SK-N-MC (cell line): ENCODE measurements around the gene FNDC8.

ENCODE experiments used
- DNase-seq: peaks from one replicate; pipeline ENCODE4 v3.0.0-alpha.2; 2011; ENCODE audit warnings: low read depth, low spot score
- H3K27ac ChIP-seq: fragments of 200-600 bp; sonication (generic); 2 replicates; pipeline ENCODE4 v1.5.1; 2016; ENCODE audit warnings: mixed run types
- H3K36me3 ChIP-seq: fragments of 200-600 bp; sonication (generic); 2 replicates; pipeline ENCODE4 v1.6.1; 2017; ENCODE audit warnings: antibody characterized with exemption, low read length, mixed read lengths; ENCODE audit not compliant: insufficient read depth
- H3K4me3 ChIP-seq: fragments of 200-600 bp; sonication (generic); 2 replicates; pipeline ENCODE4 v1.5.1; 2016
- H3K9ac ChIP-seq: fragments of 200-600 bp; sonication (generic); 2 replicates; pipeline ENCODE4 v1.8.0; 2017; ENCODE audit warnings: mixed run types, mixed read lengths; ENCODE audit not compliant: insufficient read length
- H3K9me3 ChIP-seq: fragments of 200-600 bp; sonication (generic); 2 replicates; pipeline ENCODE4 v1.6.1; 2017; ENCODE audit warnings: low read depth, mild to moderate bottlenecking, antibody characterized with exemption, low read length, moderate library complexity, mixed read lengths
- EZH2 ChIP-seq: fragments of 200-600 bp; sonication (generic); IDR thresholded peaks from one replicate; pipeline ENCODE4 v1.6.1; 2017; ENCODE audit warnings: antibody characterized with exemption
- FOXP2 ChIP-seq: optimal IDR thresholded peaks from 2 replicates; pipeline ENCODE3; 2011; ENCODE audit warnings: mild to moderate bottlenecking, moderate library complexity; ENCODE audit not compliant: insufficient read depth; ENCODE audit errors: extremely low read length, control extremely low read depth
- POLR2AphosphoS5 ChIP-seq: IDR thresholded peaks from 2 replicates; pipeline ENCODE4 v1.6.1; 2012; ENCODE audit warnings: mild to moderate bottlenecking, low read depth, low read length, borderline replicate concordance

The FNDC8 gene

DNA sequence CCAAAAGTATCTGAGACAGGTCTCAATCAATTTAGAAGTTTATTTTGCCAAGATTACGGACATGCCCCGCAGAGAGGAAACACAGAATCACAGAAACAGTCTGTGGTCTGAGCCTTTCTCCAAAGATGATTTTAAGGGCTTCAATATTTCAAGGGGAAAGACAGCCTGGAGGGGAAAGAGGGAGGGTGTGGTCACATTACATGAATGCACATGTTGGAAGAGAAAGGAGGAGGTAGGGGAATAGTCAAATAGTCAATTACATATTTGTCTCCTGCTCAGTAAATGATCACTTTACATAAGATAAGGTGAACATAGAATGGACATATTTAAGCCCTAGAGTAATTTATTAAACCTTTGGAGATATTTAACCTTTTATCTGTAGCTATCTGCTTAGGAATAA, 38.5 kb downstream of the FNDC8 start:
- TF ChIP-seq EZH2 (no peak), POLR2AphosphoS5 (no peak), FOXP2 (no peak)
- H3K36me3 ChIP-seq: no peaks in the 10 kb centered on the region
- no peaks in the 10 kb centered on the region for H3K9me3 ChIP-seq
- H3K27ac ChIP-seq: no peak overlapping the region
- no peak for DNase-seq
- H3K4me3 ChIP-seq: no peak overlapping the region
- no peak overlapping the region for H3K9ac ChIP-seq

DNA sequence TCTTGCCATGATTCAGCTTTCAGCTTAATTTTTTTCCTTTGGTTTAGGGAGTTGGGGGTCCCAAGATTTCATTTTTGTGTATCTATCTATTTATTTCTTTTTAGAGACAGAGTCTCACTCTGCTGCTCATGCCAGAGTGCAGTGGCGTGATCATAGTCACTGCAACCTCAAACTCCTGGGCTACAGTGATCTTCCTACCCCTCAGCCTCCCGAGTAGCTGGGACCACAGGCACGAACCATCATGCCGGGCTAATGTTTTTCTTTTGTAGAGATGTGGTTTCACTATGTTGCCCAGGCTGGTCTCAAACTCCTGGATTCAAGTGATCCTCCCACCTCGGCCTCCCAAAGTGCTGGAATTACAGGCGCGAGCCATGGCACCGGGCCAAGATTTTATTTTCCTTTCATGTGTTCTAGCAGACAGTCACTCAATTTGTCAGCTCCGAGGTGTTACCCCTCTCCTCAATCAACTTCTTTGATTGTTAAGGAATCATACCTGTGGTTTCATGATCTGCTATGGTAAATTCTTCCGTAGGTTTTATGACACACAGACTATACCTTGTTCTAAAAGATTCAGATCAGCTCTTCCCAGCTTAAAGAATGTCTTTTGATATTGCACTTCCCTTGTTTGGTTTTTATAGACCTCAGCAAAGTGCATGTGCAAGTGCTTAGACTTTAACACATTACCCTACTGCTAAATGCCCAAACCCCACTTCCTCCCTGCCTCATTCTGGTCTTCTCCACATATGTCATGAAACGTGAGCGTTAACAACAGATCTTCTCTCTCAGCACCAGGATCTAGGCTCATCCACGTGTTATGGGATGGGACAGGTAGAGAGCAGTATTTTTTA, 39.2 kb downstream of the FNDC8 start:
- DNase-seq: no peak
- no peaks in the 10 kb centered on the region for H3K36me3 ChIP-seq
- no peak overlapping the region for H3K4me3 ChIP-seq
- H3K9me3 ChIP-seq: no peaks in the 10 kb centered on the region
- no peak overlapping the region for H3K9ac ChIP-seq
- TF ChIP-seq POLR2AphosphoS5 (no peak), FOXP2 (no peak), EZH2 (no peak)
- no peak overlapping the region for H3K27ac ChIP-seq

DNA sequence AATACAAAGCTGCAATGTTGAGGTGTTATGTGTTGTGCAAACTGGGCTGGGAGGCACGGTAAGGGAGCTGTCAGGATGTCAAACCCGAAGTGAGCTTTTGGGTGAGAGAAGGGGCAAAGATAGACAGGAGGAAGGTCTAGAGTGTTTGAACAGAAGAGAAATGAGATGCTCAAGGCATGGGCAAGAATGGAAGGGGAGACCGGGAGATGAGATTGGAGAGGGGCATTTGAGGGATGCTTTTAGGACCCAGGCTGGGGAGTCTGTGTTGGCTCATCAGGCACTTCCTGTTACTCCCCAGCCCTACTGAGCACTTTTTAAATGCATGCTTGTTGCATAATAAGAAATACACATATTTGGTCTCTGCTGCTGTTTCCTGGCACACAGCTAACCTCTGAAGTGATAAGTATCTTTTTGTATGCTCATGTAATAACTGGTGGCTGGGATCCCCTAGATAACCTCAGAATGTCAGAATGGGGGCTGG, 39.9 kb downstream of the FNDC8 start:
- no peak overlapping the region for H3K27ac ChIP-seq
- no peak overlapping the region for H3K9ac ChIP-seq
- H3K36me3 ChIP-seq: no peaks in the 10 kb centered on the region
- TF ChIP-seq POLR2AphosphoS5: no peak
- no peak for TF ChIP-seq EZH2
- TF ChIP-seq FOXP2: no peak
- DNase-seq: no peak
- no peaks in the 10 kb centered on the region for H3K9me3 ChIP-seq
- no peak overlapping the region for H3K4me3 ChIP-seq

DNA sequence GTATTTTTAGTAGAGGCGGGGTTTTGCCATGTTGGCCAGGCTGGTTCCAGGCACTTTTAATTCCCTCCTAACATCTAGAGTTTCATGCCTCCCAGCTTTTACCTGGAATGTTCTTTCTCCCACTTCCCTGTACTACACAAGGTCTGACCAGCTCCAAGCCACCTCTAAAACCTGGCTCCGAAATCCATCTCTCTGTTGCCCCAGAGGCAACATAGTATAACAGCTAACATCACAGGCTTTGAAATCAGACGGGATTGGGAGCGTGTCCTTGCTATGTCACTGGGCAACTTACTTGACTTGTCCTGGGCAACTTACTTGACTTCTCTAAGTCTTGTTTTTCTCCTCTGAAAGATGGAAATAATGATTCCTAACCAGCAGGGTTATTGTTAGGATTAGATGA, 41.3 kb downstream of the FNDC8 start:
- TF ChIP-seq POLR2AphosphoS5: no peak
- TF ChIP-seq FOXP2: no peak
- no peak for TF ChIP-seq EZH2

GRCh38 chr17:35163886-35164285, 42.5 kb downstream of the FNDC8 start:
- no peak for DNase-seq
- Histone ChIP-seq H3K4me3 (no peak overlapping the region), H3K36me3 (no peaks in the 10 kb centered on the region), H3K9ac (no peak overlapping the region), H3K27ac (no peak overlapping the region), H3K9me3 (no peaks in the 10 kb centered on the region)
- TF ChIP-seq FOXP2: no peak

More for the DNA sequence above, 41.3 kb downstream of the FNDC8 start:
- H3K27ac ChIP-seq: no peak overlapping the region
- no peak overlapping the region for H3K9ac ChIP-seq
- H3K4me3 ChIP-seq: no peak overlapping the region
- DNase-seq: no peak
- no peaks in the 10 kb centered on the region for H3K36me3 ChIP-seq
- no peaks in the 10 kb centered on the region for H3K9me3 ChIP-seq

GRCh38 chr17:35164716-35165115, 43.3 kb downstream of the FNDC8 start:
- no peak overlapping the region for H3K4me3 ChIP-seq
- DNase-seq: no peak

GRCh38 chr17:35166526-35166925, 45.1 kb downstream of the FNDC8 start:
- Histone ChIP-seq H3K4me3 (no peak overlapping the region), H3K27ac (no peak overlapping the region), H3K9ac (no peak overlapping the region), H3K36me3 (no peaks in the 10 kb centered on the region), H3K9me3 (no peaks in the 10 kb centered on the region)
- no peak for DNase-seq
- TF ChIP-seq FOXP2 (no peak), EZH2 (no peak), POLR2AphosphoS5 (no peak)

More at GRCh38 chr17:35164716-35165115, 43.3 kb downstream of the FNDC8 start:
- no peak overlapping the region for H3K27ac ChIP-seq
- H3K36me3 ChIP-seq: no peaks in the 10 kb centered on the region
- no peak for TF ChIP-seq POLR2AphosphoS5
- no peak overlapping the region for H3K9ac ChIP-seq
- no peaks in the 10 kb centered on the region for H3K9me3 ChIP-seq

DNA sequence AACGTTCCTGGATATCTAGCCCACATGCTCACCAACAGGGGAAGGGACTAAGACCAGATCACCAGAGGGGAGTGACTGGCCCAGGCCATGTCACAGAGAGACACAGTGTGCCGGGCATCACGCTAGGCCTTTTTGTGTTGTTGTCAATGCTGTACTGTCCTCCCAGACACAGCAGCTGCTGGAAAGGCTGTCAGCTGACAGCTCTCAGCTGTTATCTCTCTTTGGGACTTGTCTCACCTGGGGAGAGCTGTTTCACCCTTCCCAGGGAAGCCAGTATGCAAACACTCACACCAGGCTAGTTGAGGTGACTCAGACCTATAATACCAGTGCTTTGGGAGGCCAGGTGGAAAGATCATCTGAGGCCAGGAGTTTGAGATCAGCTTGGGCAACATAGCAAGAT, 45.6 kb downstream of the FNDC8 start:
- no peak for DNase-seq
- H3K9ac ChIP-seq: no peak overlapping the region

DNA sequence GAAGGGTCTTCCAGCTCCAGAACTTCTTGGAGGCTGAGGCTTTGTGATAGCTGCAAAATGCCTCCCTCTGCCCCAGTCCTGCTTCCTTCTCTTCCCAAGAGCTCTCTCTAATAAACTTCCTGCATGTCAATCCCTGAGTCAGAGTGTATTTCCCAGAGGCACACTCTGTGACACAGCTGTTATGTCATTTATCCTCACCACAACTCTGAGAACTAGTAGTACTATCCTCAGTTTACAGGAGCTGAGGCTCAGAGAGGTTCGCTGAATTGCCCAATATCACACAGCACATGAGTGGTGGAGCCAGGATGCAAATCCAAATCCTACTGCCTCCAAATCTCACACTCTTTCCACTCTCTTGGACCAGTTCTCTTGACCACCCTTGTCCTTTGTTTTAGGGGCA, 46.3 kb downstream of the FNDC8 start:
- no peak for DNase-seq
- Histone ChIP-seq H3K9me3 (no peaks in the 10 kb centered on the region), H3K9ac (no peak overlapping the region), H3K4me3 (no peak overlapping the region), H3K36me3 (no peaks in the 10 kb centered on the region), H3K27ac (no peak overlapping the region)
- TF ChIP-seq FOXP2: no peak
- TF ChIP-seq POLR2AphosphoS5: no peak
- no peak for TF ChIP-seq EZH2

More for the DNA sequence above, 45.6 kb downstream of the FNDC8 start:
- Histone ChIP-seq H3K4me3 (no peak overlapping the region), H3K9me3 (no peaks in the 10 kb centered on the region), H3K27ac (no peak overlapping the region), H3K36me3 (no peaks in the 10 kb centered on the region)
- TF ChIP-seq POLR2AphosphoS5 (no peak), FOXP2 (no peak), EZH2 (no peak)
